Vagina (tissue), 2 donors: Measurements from ENCODE around the gene STIMATE.

Experiments used
- CTCF ChIP-seq, 3 experiments: fragments of 450-650 bp in 2 of 3; fragments of 200-600 bp in 1 of 3; sonication (generic) in 1 of 3; IDR thresholded peaks; one replicate each; pipeline ENCODE4 v1.5.1; 2017 to 2019; ENCODE audit warnings: antibody characterized with exemption in 3 of 3, mild to moderate bottlenecking in 2 of 3, moderate library complexity in 2 of 3
- POLR2A ChIP-seq, 2 donors: fragments of 450-650 bp; IDR thresholded peaks; one replicate each; pipeline ENCODE4 v1.6.1; 2017; ENCODE audit warnings: antibody characterized with exemption in 2 of 2, mild to moderate bottlenecking in 2 of 2, moderate library complexity in 2 of 2
- POLR2AphosphoS5 ChIP-seq, 2 donors: sonication (generic); formaldehyde crosslinking; IDR thresholded peaks; one replicate each; pipeline ENCODE4 v1.9.0; 2017; ENCODE audit warnings: antibody characterized with exemption in 2 of 2, mild to moderate bottlenecking in 2 of 2, low read depth in 1 of 2; ENCODE audit not compliant: insufficient read depth in 1 of 2

GRCh38 chr3:52831500-52832301, 65.6 kb downstream of the STIMATE start:
- TF ChIP-seq CTCF (IDR thresholded peaks at IDR 0.05) = no peak
- TF ChIP-seq POLR2A (IDR thresholded peaks at IDR 0.05) = no peak
- TF ChIP-seq POLR2AphosphoS5 (IDR thresholded peaks at IDR 0.05; ENCODE audit: insufficient read depth in 1 of 2, low read depth in 1 of 2) = peak in 1 of 2 donors; percentile 62
